ENCODE data around the gene ALDH3B2.

- TF ChIP-seq, protein P1, sequence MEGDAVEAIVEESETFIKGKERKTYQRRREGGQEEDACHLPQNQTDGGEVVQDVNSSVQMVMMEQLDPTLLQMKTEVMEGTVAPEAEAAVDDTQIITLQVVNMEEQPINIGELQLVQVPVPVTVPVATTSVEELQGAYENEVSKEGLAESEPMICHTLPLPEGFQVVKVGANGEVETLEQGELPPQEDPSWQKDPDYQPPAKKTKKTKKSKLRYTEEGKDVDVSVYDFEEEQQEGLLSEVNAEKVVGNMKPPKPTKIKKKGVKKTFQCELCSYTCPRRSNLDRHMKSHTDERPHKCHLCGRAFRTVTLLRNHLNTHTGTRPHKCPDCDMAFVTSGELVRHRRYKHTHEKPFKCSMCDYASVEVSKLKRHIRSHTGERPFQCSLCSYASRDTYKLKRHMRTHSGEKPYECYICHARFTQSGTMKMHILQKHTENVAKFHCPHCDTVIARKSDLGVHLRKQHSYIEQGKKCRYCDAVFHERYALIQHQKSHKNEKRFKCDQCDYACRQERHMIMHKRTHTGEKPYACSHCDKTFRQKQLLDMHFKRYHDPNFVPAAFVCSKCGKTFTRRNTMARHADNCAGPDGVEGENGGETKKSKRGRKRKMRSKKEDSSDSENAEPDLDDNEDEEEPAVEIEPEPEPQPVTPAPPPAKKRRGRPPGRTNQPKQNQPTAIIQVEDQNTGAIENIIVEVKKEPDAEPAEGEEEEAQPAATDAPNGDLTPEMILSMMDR (conservative IDR thresholded peaks at IDR 0.05): no peak
- no peak for TF ChIP-seq ZFX (IDR thresholded peaks at IDR 0.05)
These were observed 25.7 kb upstream of the ALDH3B2 start for GRCh38 chr11:67700141-67700540.

Measured in C4-2B (cell line).